HUES64 (cell line): ENCODE measurements around the gene PPP1R1B.

Experiments used
- H3K27ac ChIP-seq: 2 replicates; pipeline ENCODE4 v1.7.0; 2013; ENCODE audit warnings: low read depth, low read length, inconsistent platforms
- H3K27me3 ChIP-seq: 2 replicates; pipeline ENCODE4 v1.6.1; 2013; ENCODE audit warnings: mild to moderate bottlenecking, low read length; ENCODE audit not compliant: insufficient read depth
- H3K36me3 ChIP-seq: 2 replicates; pipeline ENCODE4 v1.6.1; 2013; ENCODE audit warnings: mild to moderate bottlenecking, low read length; ENCODE audit not compliant: insufficient read depth
- H3K4me1 ChIP-seq: 2 replicates; pipeline ENCODE4 v1.6.1; 2013; ENCODE audit warnings: mild to moderate bottlenecking, low read length, moderate library complexity; ENCODE audit not compliant: insufficient read depth
- H3K4me3 ChIP-seq: 2 replicates; pipeline ENCODE4 v1.5.1; 2013; ENCODE audit warnings: mild to moderate bottlenecking, low read length, moderate library complexity
- H3K9ac ChIP-seq: 2 replicates; pipeline ENCODE4 v1.6.1; 2013; ENCODE audit warnings: mild to moderate bottlenecking, low read depth, low read length
- H3K9me3 ChIP-seq: 2 replicates; pipeline ENCODE4 v1.6.1; 2013; ENCODE audit warnings: low read depth, low read length; ENCODE audit not compliant: insufficient read depth
- WGBS: fragments of 150-250, 120-280 bp; methylation state at CpG from one replicate; pipeline ENCODE4 v1.1.7; 2013; ENCODE audit warnings: missing lambda C conversion rate; 5-methylcytosine and 5-hydroxymethylcytosine counted together

PPP1R1B gene

DNA sequence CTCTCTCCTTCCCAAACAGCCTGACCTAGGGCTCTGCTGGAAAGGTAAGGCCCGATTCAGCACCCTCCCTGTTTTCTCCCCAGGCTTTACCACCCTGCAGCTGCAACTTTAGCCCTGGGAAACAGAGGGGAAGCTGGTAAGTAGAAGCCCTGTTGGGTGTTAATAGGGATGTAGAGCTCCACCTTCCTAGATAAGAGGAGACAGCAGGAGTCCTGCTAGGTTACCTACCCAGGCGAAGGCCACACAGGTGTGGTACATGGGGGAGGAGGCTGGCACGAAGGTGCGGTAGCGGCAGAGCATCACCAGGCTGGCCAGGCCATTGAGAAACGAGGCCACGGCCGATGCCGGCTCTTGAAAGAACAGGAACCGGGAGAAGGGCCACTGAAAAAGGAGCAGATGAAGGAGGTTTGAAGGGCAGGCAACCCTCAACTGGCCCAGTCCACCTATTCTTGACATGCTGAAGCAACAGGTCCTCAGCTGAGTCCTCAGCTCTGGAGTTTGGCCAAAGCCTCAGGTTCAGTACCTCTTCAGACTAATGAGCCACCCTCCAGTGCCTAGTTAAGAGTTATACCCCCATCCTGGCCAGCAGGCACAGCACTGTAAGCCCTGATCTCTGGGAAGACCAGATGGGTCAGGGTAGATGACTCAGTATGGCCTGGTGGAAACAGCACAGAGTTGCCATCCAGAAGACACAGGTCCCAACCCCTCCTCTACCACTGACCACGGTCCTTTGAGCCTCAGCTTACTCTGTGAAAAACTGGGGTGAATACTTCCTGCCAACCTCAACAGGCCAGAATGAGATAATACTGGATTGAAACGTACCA lies 57.8 kb downstream of the PPP1R1B start:
- H3K9ac ChIP-seq: no peak overlapping the region
- WGBS: 94% methylated on average over 12 of the region's 12 CpGs

More for the DNA sequence above, 57.8 kb downstream of the PPP1R1B start:
- Histone ChIP-seq H3K9me3 (no peaks in the 10 kb centered on the region), H3K27me3 (no peaks in the 10 kb centered on the region), H3K36me3 (peaks cover 20% of the 10 kb centered on the region; the same call in 1 of the 2 replicates), H3K27ac (no peak overlapping the region), H3K4me3 (no peak overlapping the region), H3K4me1 (peaks cover 10% of the 10 kb centered on the region)
